SK-N-SH (cell line): Measurements from ENCODE around the gene MATR3. TPM values are rescaled to one million over a fixed set of nuclear protein-coding genes. Genes with fewer than 3 reads are reported as not detected.

ENCODE experiments used
- CTCF ChIA-PET: fragments of 300-600, 350-600 bp; formaldehyde crosslinking; extraction: SDS; loops from one replicate; lab custom pipeline; 2021; lab: Yijun Ruan, JAX
- POLR2A ChIA-PET: fragments of 350-600 bp; sonication (Branson Sonifier 250); formaldehyde crosslinking; extraction: SDS; loops from one replicate; lab custom pipeline; 2020; ENCODE audit warnings: antibody characterized with exemption, inconsistent platforms; lab: Yijun Ruan, JAX
- DNase-seq: peaks from one replicate; pipeline ENCODE4 v3.0.0; 2012
- H2AFZ ChIP-seq: fragments of 200-600 bp; sonication (generic); 2 replicates; pipeline ENCODE4 v1.8.1; 2016; ENCODE audit warnings: antibody characterized with exemption, mild to moderate bottlenecking, low read depth
- H3F3A ChIP-seq: fragments of 200-600 bp; sonication (generic); replicated peaks from 2 replicates; pipeline ENCODE3; 2016; ENCODE audit warnings: antibody characterized with exemption, mild to moderate bottlenecking; ENCODE audit not compliant: insufficient read depth
- H3K27ac ChIP-seq, 2 experiments: fragments of 200-500 bp in 1 of 2; fragments of 200-600 bp in 1 of 2; sonication (Bioruptor generic) in 1 of 2; sonication (generic), shearing (Covaris generic) in 1 of 2; 2 replicates each; pipeline versions ENCODE4 v1.5.1 to v1.6.1; 2014 to 2016; ENCODE audit warnings: low read depth in 2 of 2, inconsistent platforms in 1 of 2, low read length in 1 of 2, mild to moderate bottlenecking in 1 of 2, mixed read lengths in 1 of 2
- H3K27me3 ChIP-seq: fragments of 200-600 bp; sonication (generic), shearing (Covaris generic); 2 replicates; pipeline ENCODE4 v1.6.1; 2016; ENCODE audit warnings: mixed run types; ENCODE audit not compliant: insufficient read depth
- H3K36me3 ChIP-seq, 2 experiments: fragments of 200-500 bp in 1 of 2; fragments of 200-600 bp in 1 of 2; sonication (Bioruptor generic) in 1 of 2; sonication (generic) in 1 of 2; replicated peaks in 1 of 2; 2 replicates each; pipeline versions ENCODE3 to v1.5.1; 2014 to 2016; ENCODE audit warnings: low read length in 1 of 2, mild to moderate bottlenecking in 1 of 2; ENCODE audit not compliant: insufficient read depth in 2 of 2, control insufficient read depth in 1 of 2
- H3K4me1 ChIP-seq, 2 experiments: fragments of 200-500 bp in 1 of 2; fragments of 200-600 bp in 1 of 2; sonication (Bioruptor generic) in 1 of 2; sonication (generic), shearing (Covaris generic) in 1 of 2; 2 replicates each; pipeline versions ENCODE4 v1.5.1 to v1.6.1; 2014 to 2016; ENCODE audit warnings: low read depth in 1 of 2, low read length in 1 of 2, mixed run types in 1 of 2; ENCODE audit not compliant: insufficient read depth in 2 of 2, control insufficient read depth in 1 of 2
- H3K4me2 ChIP-seq: fragments of 200-600 bp; sonication (generic), shearing (Covaris generic); 2 replicates; pipeline ENCODE4 v1.6.1; 2017; ENCODE audit warnings: mixed run types
- H3K4me3 ChIP-seq, 2 experiments: fragments of 200-500 bp in 1 of 2; fragments of 200-600 bp in 1 of 2; sonication (Bioruptor generic) in 1 of 2; sonication (generic), shearing (Covaris generic) in 1 of 2; 2 replicates each; pipeline versions ENCODE4 v1.5.1 to v1.8.1; 2014 to 2016; ENCODE audit warnings: low read depth in 2 of 2, inconsistent platforms in 1 of 2, low read length in 1 of 2, mild to moderate bottlenecking in 1 of 2, mixed read lengths in 1 of 2, moderate library complexity in 1 of 2
- H3K79me2 ChIP-seq: fragments of 200-600 bp; sonication (generic); 2 replicates; pipeline ENCODE4 v1.8.1; 2017; ENCODE audit warnings: mild to moderate bottlenecking; ENCODE audit not compliant: insufficient read depth
- H3K9ac ChIP-seq: fragments of 200-600 bp; sonication (generic); 2 replicates; pipeline ENCODE4 v1.6.1; 2017; ENCODE audit warnings: mixed run types
- H3K9me2 ChIP-seq: fragments of 200-600 bp; sonication (generic); 2 replicates; pipeline ENCODE4 v1.6.1; 2017; ENCODE audit warnings: mixed run types
- H3K9me3 ChIP-seq: fragments of 200-600 bp; sonication (generic); 2 replicates; pipeline ENCODE4 v1.6.1; 2017; ENCODE audit warnings: mixed run types, mild to moderate bottlenecking, moderate library complexity
- H4K20me1 ChIP-seq: fragments of 200-600 bp; sonication (generic); 2 replicates; pipeline ENCODE4 v1.6.1; 2017; ENCODE audit warnings: mild to moderate bottlenecking, mixed run types; ENCODE audit not compliant: insufficient read depth
- CHD2 ChIP-seq: fragments of 150-350 bp; IDR thresholded peaks from 2 replicates; pipeline ENCODE4 v1.6.1; 2018; ENCODE audit warnings: low read length; ENCODE audit not compliant: partially characterized antibody
- EP300 ChIP-seq, 2 experiments: IDR thresholded peaks; 2 replicates each; pipeline versions ENCODE4 v1.4.0 to v1.6.1; 2012; ENCODE audit warnings: borderline replicate concordance in 1 of 2, low read depth in 1 of 2, low read length in 1 of 2
- FOSL2 ChIP-seq: IDR thresholded peaks from 2 replicates; pipeline ENCODE4 v1.4.0; 2012; ENCODE audit warnings: low read depth, mild to moderate bottlenecking, moderate library complexity, borderline replicate concordance
- GATA2 ChIP-seq: sonication (generic); formaldehyde crosslinking; IDR thresholded peaks from 2 replicates; pipeline ENCODE4 v1.5.0; 2020; ENCODE audit warnings: mild to moderate bottlenecking, missing genetic modification reagents
- POLR2AphosphoS5 ChIP-seq: IDR thresholded peaks from 2 replicates; pipeline ENCODE4 v1.6.1; 2012; ENCODE audit warnings: low read depth, low read length
- TCF12 ChIP-seq: IDR thresholded peaks from 2 replicates; pipeline ENCODE4 v1.4.0; 2012
- TEAD4 ChIP-seq: IDR thresholded peaks from 2 replicates; pipeline ENCODE4 v1.4.0; 2012; ENCODE audit warnings: mild to moderate bottlenecking, borderline replicate concordance; ENCODE audit not compliant: insufficient read depth
- WGBS: methylation state at CpG from one replicate; pipeline ENCODE4 v1.1.6; 2017; ENCODE audit warnings: low lambda C conversion rate; 5-methylcytosine and 5-hydroxymethylcytosine counted together
- polyA plus RNA-seq, 3 experiments: library from polyadenylated mRNA; depleted of rRNA; stranded (reverse); fragments of >200 nt; gene quantifications; 2 replicates each; pipeline ENCODE4 v1.2.3, GENCODE V29; 2012
- TF ChIP-seq, protein P1 (sequence below): IDR thresholded peaks from 2 replicates; pipeline ENCODE4; 2012
- TF ChIP-seq, protein P2 (sequence below): IDR thresholded peaks from 2 replicates; pipeline ENCODE4 v1.4.0; 2012; ENCODE audit warnings: low read depth

The MATR3 gene
- polyA plus RNA-seq, 1 of the 3 experiments (the other 2 are of a cell fraction), result 40.4 TPM

DNA sequence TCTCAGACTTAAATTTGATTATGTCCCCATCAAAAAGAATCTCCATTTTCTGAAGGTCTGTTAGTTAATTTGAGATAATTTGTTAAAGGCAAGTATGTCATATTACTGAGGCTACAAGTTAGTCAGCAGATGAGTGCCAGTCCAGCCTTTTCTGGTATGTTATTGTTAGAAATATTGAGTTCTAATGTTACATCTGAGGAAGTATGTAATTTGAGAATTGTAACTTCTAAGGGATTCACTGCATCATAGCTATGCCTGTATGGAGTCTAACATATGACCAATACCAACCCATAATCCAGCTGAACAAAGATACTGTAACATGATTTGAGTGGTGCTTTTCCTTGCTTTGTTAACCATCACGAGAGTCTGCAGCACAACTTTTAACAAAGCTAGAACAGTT is 75.6 kb downstream of the MATR3 start:
- Histone ChIP-seq H3K4me1 (peaks cover 0 to 15% of the 10 kb centered on the region in 2 experiments; a peak in 2 of 4 replicates), H3K9ac (peak overlapping the region; percentile 4; the same call in 1 of the 2 replicates), H3K9me3 (no peaks in the 10 kb centered on the region), H3K27me3 (no peaks in the 10 kb centered on the region), H3F3A (peaks cover 59% of the 10 kb centered on the region), H3K4me3 (no peak overlapping the region), H3K79me2 (peaks cover 20% of the 10 kb centered on the region), H4K20me1 (peaks cover 14% of the 10 kb centered on the region), H3K36me3 (peaks cover 39 to 58% of the 10 kb centered on the region in 2 experiments), H3K27ac (peak overlapping the region; percentile 30 to 76; a peak in 3 of 4 replicates), H3K9me2 (no peaks in the 10 kb centered on the region), H2AFZ (no peak overlapping the region), H3K4me2 (peak overlapping the region; percentile 34; the same call in 1 of the 2 replicates)
- TF ChIP-seq, protein P1, sequence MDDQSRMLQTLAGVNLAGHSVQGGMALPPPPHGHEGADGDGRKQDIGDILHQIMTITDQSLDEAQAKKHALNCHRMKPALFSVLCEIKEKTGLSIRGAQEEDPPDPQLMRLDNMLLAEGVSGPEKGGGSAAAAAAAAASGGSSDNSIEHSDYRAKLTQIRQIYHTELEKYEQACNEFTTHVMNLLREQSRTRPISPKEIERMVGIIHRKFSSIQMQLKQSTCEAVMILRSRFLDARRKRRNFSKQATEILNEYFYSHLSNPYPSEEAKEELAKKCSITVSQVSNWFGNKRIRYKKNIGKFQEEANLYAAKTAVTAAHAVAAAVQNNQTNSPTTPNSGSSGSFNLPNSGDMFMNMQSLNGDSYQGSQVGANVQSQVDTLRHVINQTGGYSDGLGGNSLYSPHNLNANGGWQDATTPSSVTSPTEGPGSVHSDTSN, result no peak
- TF ChIP-seq TCF12, result peak; percentile 41; the same call in 1 of the 2 replicates
- DNase-seq, result no peak
- ChIA-PET POLR2A (no interaction called here), CTCF (interaction anchor here (1.1 to 2.2 kb wide), 4 partner anchors 13 to 33 kb away, joined by 3 to 6 read pairs (median 4); partner anchors contain the start of gene PAIP2)
- WGBS, result 79% methylated on average over 1 of the region's 1 CpG

DNA sequence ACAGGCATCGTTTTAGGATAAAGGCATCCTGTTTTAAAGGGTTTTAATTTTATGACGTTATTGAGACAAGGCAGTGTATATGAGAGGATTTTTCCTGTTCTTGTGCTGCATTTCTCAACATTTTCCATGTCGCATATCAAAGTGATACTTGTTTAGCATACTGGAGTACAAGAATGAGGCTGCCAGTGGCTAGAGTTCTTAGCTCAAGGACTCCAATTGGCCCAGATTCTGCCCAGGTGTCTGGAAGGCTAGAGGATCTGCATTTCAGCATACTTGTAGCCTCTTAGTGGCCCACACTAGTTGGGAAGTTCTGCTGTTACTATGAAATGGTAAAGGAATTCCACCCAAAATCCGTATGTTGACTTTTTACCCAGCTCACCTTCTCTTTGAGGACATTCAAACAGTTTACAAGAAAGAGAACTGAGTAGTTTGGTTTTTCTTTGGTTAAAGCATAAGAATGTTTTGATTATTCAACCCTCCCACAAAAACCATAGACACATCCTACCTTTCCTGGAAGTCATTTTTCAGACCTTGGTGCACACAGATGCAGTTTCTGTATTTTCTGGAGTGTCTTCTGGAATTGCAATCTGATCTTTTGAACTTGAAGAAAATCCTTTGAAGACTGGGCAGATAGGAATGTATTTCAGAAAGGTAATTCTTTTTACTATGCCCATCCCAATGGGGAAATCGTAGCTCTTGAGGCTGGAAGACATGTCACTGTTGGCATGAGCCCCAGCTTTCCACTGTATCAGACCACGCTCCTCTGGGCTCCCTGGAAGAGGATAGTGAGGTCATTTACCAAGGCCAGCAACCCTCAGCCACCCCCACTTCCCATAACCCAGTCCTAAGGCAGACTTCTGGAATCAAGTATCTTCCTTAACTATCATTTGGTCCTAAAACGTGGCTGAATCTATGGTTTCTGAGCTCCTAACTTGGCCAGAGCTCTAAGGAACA is 78.2 kb downstream of the MATR3 start:
- Histone ChIP-seq H3K27ac (no peak overlapping the region), H4K20me1 (peaks cover 18% of the 10 kb centered on the region), H3F3A (peaks cover 51% of the 10 kb centered on the region), H3K9ac (no peak overlapping the region), H3K9me2 (no peaks in the 10 kb centered on the region), H3K4me1 (peaks cover 0 to 17% of the 10 kb centered on the region in 2 experiments; a peak in 2 of 4 replicates), H3K9me3 (no peaks in the 10 kb centered on the region), H3K4me2 (no peak overlapping the region), H3K79me2 (peaks cover 13% of the 10 kb centered on the region; the same call in 1 of the 2 replicates), H3K4me3 (no peak overlapping the region), H2AFZ (no peak overlapping the region), H3K27me3 (no peaks in the 10 kb centered on the region), H3K36me3 (peaks cover 23 to 39% of the 10 kb centered on the region in 2 experiments)
- ChIA-PET POLR2A (no interaction called here), CTCF (interaction anchor here (0.6 to 2.4 kb wide), 2 partner anchors 10 to 22 kb away, joined by 3 to 8 read pairs; partner anchors contain the start of gene SLC23A1)
- no peak for TF ChIP-seq CHD2
- TF ChIP-seq TCF12, result no peak
- no peak for TF ChIP-seq GATA2 (CRISPR knock-in tag)
- no peak for TF ChIP-seq TEAD4
- no peak for TF ChIP-seq FOSL2
- TF ChIP-seq EP300 (IDR thresholded peaks at IDR 0.05; ENCODE audit: borderline replicate concordance in 1 of 2, low read depth in 1 of 2, low read length in 1 of 2), result no peak
- TF ChIP-seq, protein P2, sequence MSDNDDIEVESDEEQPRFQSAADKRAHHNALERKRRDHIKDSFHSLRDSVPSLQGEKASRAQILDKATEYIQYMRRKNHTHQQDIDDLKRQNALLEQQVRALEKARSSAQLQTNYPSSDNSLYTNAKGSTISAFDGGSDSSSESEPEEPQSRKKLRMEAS, result no peak
- 0 out of 2 replicates have a peak, but pooled peaks have one; percentile 16 for TF ChIP-seq POLR2AphosphoS5
- 91% methylated on average over 7 of the region's 7 CpGs for WGBS
- no peak for DNase-seq
